Hepatic stellate cell (primary cell): ENCODE data around the gene TPR.
A peak's percentile ranks its signal among the peaks of the same experiment; 100 is the strongest.

Source experiments
- DNase-seq: peaks from one replicate; pipeline ENCODE4 v3.0.0; 2011; ENCODE audit warnings: low spot score

The TPR gene

GRCh38 chr1:186327331-186327730 is 47.7 kb downstream of the TPR start:
- DNase-seq: no peak

- no peak for DNase-seq
Measured at GRCh38 chr1:186326009-186326408, 49.0 kb downstream of the TPR start.

GRCh38 chr1:186325239-186325638 is 49.8 kb downstream of the TPR start:
- no peak for DNase-seq

DNA sequence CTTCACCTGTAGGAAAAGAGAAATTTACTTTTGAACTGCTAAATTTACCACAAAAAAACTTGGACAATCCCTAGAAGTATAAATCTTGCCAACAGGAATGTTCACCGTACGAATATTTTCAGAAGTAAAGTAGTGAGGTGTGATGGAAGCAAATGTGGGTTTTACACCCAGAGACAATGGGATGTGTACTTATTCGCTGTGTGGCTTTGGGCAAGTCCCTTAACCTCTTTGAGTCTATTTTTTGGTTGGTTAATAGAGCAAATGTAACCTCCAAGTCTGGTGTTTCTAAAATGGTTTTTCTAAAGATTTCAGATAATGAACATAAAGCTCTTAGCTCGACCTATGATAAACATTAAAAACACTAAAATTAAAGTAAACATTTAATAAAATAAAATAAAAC is 51.2 kb downstream of the TPR start:
- DNase-seq: no peak

DNA sequence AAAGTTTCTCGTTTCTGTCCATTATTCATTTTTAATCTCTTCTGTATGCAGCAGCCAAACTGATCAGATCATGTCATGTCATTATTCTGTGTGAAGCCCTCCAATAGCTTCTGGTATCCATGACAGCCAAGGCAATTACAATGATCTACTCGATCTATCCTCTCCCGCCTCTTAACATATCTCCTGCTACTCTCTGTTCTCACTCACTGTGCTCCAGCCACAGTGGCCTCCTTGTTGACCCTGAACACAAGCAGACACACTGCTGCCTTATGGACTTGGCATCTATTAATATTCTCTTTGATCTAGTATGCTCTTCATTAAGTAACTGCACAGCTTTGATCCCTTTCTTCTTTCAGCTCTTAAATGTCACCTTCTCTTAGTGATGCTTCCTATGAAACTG is 59.5 kb downstream of the TPR start:
- DNase-seq: no peak

GRCh38 chr1:186311375-186312051 is 63.5 kb downstream of the TPR start:
- DNase-seq: no peak

DNA sequence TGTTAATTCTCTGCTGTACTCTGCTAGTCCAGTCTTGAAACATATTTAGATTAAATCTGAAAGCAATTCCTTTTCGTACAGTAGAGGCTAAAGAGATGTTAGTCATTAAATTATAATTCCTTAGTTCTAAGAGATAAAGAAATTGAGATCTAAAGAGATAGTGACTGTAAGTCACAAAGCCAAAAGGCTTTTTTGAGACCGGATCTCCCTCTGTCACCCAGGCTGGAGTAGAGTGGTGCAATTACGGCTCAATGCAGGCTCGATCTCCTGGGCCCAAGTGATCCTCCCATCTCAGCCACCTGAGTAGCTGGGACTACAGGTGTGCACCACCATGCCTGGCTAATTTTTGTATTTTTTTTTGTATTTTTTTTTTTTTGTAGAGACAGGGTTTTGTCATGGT is 64.7 kb downstream of the TPR start:
- DNase-seq: no peak

DNA sequence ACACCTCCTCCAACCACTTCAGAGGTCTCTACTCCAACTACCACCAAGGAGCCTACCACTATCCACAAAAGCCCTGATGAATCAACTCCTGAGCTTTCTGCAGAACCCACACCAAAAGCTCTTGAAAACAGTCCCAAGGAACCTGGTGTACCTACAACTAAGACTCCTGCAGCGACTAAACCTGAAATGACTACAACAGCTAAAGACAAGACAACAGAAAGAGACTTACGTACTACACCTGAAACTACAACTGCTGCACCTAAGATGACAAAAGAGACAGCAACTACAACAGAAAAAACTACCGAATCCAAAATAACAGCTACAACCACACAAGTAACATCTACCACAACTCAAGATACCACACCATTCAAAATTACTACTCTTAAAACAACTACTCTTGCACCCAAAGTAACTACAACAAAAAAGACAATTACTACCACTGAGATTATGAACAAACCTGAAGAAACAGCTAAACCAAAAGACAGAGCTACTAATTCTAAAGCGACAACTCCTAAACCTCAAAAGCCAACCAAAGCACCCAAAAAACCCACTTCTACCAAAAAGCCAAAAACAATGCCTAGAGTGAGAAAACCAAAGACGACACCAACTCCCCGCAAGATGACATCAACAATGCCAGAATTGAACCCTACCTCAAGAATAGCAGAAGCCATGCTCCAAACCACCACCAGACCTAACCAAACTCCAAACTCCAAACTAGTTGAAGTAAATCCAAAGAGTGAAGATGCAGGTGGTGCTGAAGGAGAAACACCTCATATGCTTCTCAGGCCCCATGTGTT is 66.6 kb downstream of the TPR start:
- no peak for DNase-seq

GRCh38 chr1:186307445-186307844 is 67.6 kb downstream of the TPR start:
- DNase-seq: no peak

- DNase-seq: no peak
Measured at GRCh38 chr1:186306533-186306932, 68.5 kb downstream of the TPR start.

DNA sequence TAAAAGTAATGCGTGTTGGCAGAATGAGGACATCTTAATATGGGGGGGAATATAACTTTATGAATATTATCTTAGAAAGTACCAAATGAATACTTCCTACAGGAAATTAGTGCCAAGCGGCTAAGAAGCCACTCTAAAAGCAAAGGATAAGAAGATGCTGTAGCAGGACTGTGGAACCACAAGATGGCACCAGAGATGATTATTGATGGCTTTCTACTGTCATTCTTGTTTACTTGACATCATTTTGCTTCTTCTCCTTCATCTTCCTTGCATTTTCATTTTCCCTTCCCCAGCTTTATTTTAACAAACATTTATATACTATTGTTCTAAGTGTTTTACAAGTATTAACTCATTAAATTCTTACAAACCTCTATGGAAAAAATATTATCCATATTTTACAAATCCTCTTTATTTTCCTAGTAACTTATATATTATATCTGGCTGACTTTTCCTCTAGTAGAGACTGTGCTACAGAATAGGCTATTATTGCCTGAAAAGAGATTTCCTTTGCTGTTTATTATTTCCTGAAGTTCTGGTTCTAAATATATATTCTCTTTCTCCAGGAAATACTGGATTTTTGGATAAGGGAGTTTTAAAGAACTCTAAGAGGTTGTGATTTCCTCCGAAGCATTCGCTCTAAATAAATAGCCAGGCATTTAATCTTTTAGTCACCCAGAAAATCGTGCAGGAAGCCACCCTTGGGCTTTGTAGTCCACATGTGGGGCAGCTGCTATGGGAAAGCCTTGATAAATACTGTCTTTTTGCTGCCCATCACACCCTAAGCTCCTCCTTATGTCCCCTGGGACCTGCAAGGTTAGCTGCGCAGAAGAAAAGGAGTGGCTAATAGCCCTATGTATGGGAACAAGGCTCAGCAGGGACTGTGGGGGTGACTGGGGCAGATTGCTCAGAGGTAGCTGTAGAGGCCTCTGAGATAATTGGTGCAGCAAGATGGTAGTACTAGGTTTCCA is 69.8 kb downstream of the TPR start:
- peak; percentile 43 for DNase-seq

GRCh38 chr1:186303911-186304310 is 71.1 kb downstream of the TPR start:
- no peak for DNase-seq

DNA sequence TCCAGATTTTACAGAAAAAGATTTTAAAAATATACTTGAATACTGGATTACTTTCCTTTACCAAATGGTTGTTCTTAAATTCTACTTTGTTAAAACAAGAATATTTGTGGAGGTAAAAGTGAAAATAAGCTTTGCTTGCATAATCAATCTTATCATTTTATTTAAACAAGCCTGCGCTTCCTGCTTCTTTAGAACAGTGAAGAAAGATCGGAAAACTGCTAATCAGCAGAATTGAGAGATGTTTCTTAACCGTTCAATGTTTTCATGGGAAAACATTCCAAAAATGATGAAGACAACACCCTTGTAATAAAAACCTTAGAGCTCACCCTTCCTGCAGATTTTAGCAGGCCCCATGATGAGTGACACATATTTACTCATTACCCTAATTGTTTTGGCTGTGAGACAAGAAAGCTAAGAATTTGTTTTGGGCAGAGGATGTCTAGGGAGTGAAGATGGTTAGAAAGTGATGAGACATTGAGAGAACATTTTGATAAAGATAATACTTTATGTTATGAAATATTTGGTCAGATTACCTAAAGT is 72.6 kb downstream of the TPR start:
- DNase-seq: no peak

GRCh38 chr1:186301448-186301847 is 73.6 kb downstream of the TPR start:
- no peak for DNase-seq

GRCh38 chr1:186300056-186300455 is 75.0 kb downstream of the TPR start:
- no peak for DNase-seq

GRCh38 chr1:186299570-186299969 is 75.5 kb downstream of the TPR start:
- DNase-seq: no peak

DNA sequence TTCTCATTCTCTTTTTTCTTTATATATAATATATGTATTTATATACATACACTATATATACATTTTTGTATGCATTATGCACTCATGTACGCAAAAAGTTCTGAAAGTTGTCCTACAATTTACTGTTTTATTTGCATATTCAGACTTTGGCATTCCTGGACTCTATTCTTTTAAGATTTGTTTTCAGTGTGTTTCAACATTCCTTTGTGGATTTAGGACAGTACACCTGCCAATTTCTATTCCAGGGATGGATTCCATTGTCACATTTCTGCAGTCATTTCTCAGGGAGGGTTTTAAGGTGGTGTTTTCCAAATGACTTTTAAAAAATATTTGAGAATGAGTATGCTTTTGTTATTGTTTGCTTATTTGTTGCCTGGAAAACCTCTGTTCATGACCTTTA is 76.2 kb downstream of the TPR start:
- DNase-seq: no peak

DNA sequence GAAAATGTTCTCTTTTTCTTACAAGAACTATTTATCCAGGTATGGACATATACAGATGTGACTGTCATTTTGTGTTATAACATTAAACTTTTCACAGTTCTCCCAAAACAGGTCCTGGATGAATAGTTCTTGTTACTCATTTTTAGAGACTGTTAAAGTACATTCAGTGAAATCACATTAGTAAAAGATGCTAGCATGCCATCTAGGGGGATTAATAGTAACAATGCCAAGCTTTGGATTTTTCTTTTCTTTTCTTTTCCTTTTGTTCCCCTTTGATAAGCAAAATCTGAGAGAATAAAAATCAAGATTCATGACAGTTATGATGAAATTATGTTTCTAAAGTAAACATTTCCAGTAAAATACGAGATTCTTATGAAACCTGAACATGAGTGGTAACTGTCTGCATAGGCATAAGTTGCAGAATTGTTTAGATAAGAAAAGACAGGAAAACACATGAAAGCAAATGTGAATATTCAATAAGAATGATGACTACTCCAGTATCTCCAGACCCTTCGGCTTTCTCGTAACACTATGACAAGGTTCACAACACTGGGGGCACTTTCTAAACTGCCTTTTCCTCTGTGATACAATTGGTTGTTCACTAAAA is 77.5 kb downstream of the TPR start:
- no peak for DNase-seq

DNA sequence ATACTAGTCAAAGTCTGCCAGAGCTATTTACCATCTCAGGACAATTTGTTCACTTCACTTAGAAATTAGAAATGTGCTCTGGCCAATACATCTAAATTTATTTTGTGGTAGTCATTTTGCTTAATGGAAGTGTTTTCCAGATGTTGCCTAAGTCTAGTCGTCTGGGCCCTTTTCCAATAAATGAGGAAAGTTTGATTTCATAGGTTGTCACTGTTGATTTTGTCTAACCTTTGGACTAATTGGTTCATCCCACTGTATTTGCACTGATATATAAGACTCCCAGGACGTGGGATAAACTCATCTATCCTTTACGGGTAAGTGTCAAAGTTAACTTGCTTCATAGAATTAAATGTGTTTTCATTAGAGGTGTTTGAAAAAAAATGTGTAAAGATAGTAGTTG is 79.1 kb downstream of the TPR start, which contains the start of gene PRG4:
Gene PRG4 (plus strand): TSS at position 300 of the 400 bp plus-strand sequence.
- DNase-seq: no peak

GRCh38 chr1:186292875-186293274 is 82.2 kb downstream of the TPR start:
- DNase-seq: no peak

- DNase-seq: no peak
Measured at GRCh38 chr1:186291271-186291670, 83.8 kb downstream of the TPR start.
